Endothelial cell of umbilical vein (primary cell): ENCODE data around the gene EVX1. TPM values are rescaled to one million over a fixed set of nuclear protein-coding genes. Genes with fewer than 3 reads are reported as not detected.
A peak's percentile ranks its signal among the peaks of the same experiment; 100 is the strongest.

Experiments used
- BruUV-seq: library from RNA; stranded (reverse); fragments of 400-500 nt; replicated peaks from 2 replicates; lab custom pipeline; 2021; lab: Mats Ljungman, UMichigan
- CTCF ChIA-PET: fragments of 300-600, 350-600 bp; sonication (Branson Sonifier 250); formaldehyde crosslinking; loops from one replicate; lab custom pipeline; 2021; ENCODE audit warnings: antibody characterized with exemption, inconsistent platforms; lab: Charles Lee
- POLR2A ChIA-PET: fragments of 300-600, 350-600 bp; sonication (Branson Sonifier 250); formaldehyde crosslinking; loops from one replicate; lab custom pipeline; 2021; ENCODE audit warnings: antibody characterized with exemption, inconsistent platforms; lab: Charles Lee
- DNase-seq: peaks from one replicate; pipeline ENCODE4 v3.0.0-alpha.2; 2011; ENCODE audit warnings: low read depth, low spot score
- FAIRE-seq: peaks from 2 replicates; lab custom pipeline; 2011; peaks lifted over from hg19 to GRCh38; lab: Jason Lieb, UNC
- H2AFZ ChIP-seq: 2 replicates; pipeline ENCODE4 v1.6.0; 2012; ENCODE audit warnings: low read depth, low read length, control low read depth, inconsistent platforms
- H3K27ac ChIP-seq: 2 replicates; pipeline ENCODE4 v1.5.1; 2011; ENCODE audit warnings: low read depth, mild to moderate bottlenecking, control low read depth, low read length, moderate library complexity; ENCODE audit not compliant: insufficient read depth
- H3K27me3 ChIP-seq, 2 experiments: 2 replicates each; pipeline versions ENCODE4 v1.6.0 to v1.6.1; 2011; ENCODE audit warnings: low read length in 2 of 2, mixed read lengths in 1 of 2; ENCODE audit not compliant: control insufficient read depth in 2 of 2, insufficient read depth in 2 of 2
- H3K36me3 ChIP-seq, 2 experiments: 2 replicates in 1 of 2; 3 replicates in 1 of 2; pipeline ENCODE4 v1.5.1; 2011; ENCODE audit warnings: low read length in 2 of 2, mild to moderate bottlenecking in 1 of 2, moderate library complexity in 1 of 2; ENCODE audit not compliant: control insufficient read depth in 2 of 2, insufficient read depth in 2 of 2; ENCODE audit errors: extremely low read depth in 1 of 2
- H3K4me1 ChIP-seq: 3 replicates; pipeline ENCODE4 v1.5.1; 2011; ENCODE audit warnings: mild to moderate bottlenecking, low read length; ENCODE audit not compliant: control insufficient read depth, insufficient read depth; ENCODE audit errors: extremely low read depth
- H3K4me2 ChIP-seq: 2 replicates; pipeline ENCODE4 v1.6.1; 2011; ENCODE audit warnings: low read length, control low read depth, mixed read lengths; ENCODE audit not compliant: insufficient read depth
- H3K4me3 ChIP-seq, 3 experiments: fragments of 200-600 bp in 1 of 3; sonication (generic), shearing (Covaris generic) in 1 of 3; replicated peaks in 1 of 3; 2 replicates each; pipeline ENCODE4 v1.5.1; 2011 to 2016; ENCODE audit warnings: control low read depth in 3 of 3, low read length in 3 of 3, mild to moderate bottlenecking in 2 of 3, inconsistent platforms in 1 of 3, low read depth in 1 of 3, moderate library complexity in 1 of 3; ENCODE audit not compliant: insufficient read depth in 1 of 3
- H3K79me2 ChIP-seq: 2 replicates; pipeline ENCODE4 v1.6.0; 2012; ENCODE audit warnings: low read length, inconsistent platforms; ENCODE audit not compliant: control insufficient read depth, insufficient read depth
- H3K9ac ChIP-seq: replicated peaks from 2 replicates; pipeline ENCODE3; 2011; ENCODE audit warnings: low read length, control low read depth; ENCODE audit not compliant: insufficient read depth; ENCODE audit errors: extremely low read depth
- H3K9me1 ChIP-seq: replicated peaks from 3 replicates; pipeline ENCODE4 v1.6.0; 2011; ENCODE audit warnings: mild to moderate bottlenecking, low read length; ENCODE audit not compliant: control insufficient read depth, insufficient read depth; ENCODE audit errors: extremely low read depth
- H3K9me3 ChIP-seq: replicated peaks from 2 replicates; pipeline ENCODE4 v1.5.1; 2012; ENCODE audit warnings: low read length, inconsistent platforms; ENCODE audit not compliant: control insufficient read depth, insufficient read depth
- H4K20me1 ChIP-seq: replicated peaks from 2 replicates; pipeline ENCODE3; 2011; ENCODE audit warnings: mild to moderate bottlenecking, low read length; ENCODE audit not compliant: control insufficient read depth, insufficient read depth; ENCODE audit errors: extremely low read depth
- EZH2 ChIP-seq: IDR thresholded peaks from 2 replicates; pipeline ENCODE4 v1.6.1; 2012; ENCODE audit warnings: borderline replicate concordance, low read depth, mild to moderate bottlenecking, moderate library complexity, low read length, inconsistent platforms; ENCODE audit not compliant: severe bottlenecking
- FOS ChIP-seq: IDR thresholded peaks from 2 replicates; pipeline ENCODE4 v1.6.1; 2011; ENCODE audit warnings: mild to moderate bottlenecking, low read length, moderate library complexity, borderline replicate concordance; ENCODE audit not compliant: insufficient read depth
- GATA2 ChIP-seq: IDR thresholded peaks from 2 replicates; pipeline ENCODE4 v1.7.0; 2011; ENCODE audit warnings: low read depth, mild to moderate bottlenecking, moderate library complexity, mixed read lengths, low read length; ENCODE audit not compliant: insufficient read length, insufficient read depth
- JUN ChIP-seq: IDR thresholded peaks from 2 replicates; pipeline ENCODE4 v1.6.1; 2011; ENCODE audit warnings: borderline replicate concordance, low read depth; ENCODE audit not compliant: insufficient read length, insufficient read depth
- MYC ChIP-seq: IDR thresholded peaks from one replicate; pipeline ENCODE4 v1.6.1; 2011; ENCODE audit warnings: mild to moderate bottlenecking, low read depth, low read length
- POLR2A ChIP-seq: IDR thresholded peaks from 2 replicates; pipeline ENCODE4 v1.6.1; 2012; ENCODE audit warnings: low read depth, mild to moderate bottlenecking, control low read depth, low read length
- POLR2AphosphoS5 ChIP-seq: IDR thresholded peaks from 2 replicates; pipeline ENCODE4 v1.6.1; 2012; ENCODE audit warnings: low read depth, mild to moderate bottlenecking, control low read depth, low read length, moderate library complexity; ENCODE audit not compliant: insufficient read depth
- dilution Hi-C: fragments of 300-500 bp; cut with MboI; formaldehyde crosslinking; loops from one replicate; pipeline ENCODE4 v1.15.0; 2019; ENCODE audit warnings: low sequenced_read_pairs; ENCODE audit not compliant: extremely low pct_ligation_motif_present
- intact Hi-C: fragments of 100-400 bp; cut with micrococcal nuclease; formaldehyde crosslinking; loops from one replicate; pipeline ENCODE4 v1.10.0; 2022
- polyA plus RNA-seq, 4 experiments: library from polyadenylated mRNA; depleted of rRNA in 3 of 4; stranded (reverse) in 3 of 4; unstranded in 1 of 4; fragments of >200 nt; gene quantifications; 2 replicates each; pipeline versions ENCODE4 v1.2.1 to v1.2.3, GENCODE V29; 2011 to 2012; ENCODE audit warnings: missing spikeins in 1 of 4
- total RNA-seq: library from RNA; stranded (reverse); gene quantifications from 2 replicates; pipeline ENCODE4 v1.2.3, GENCODE V29; 2021
- TF ChIP-seq, protein P1 (sequence below), 2 donors: IDR thresholded peaks; 1 replicate in 1 of 2; 2 replicates in 1 of 2; pipeline ENCODE4 v1.5.1; 2011; ENCODE audit warnings: low read length in 2 of 2, mild to moderate bottlenecking in 2 of 2, moderate library complexity in 2 of 2, control low read depth in 1 of 2, inconsistent platforms in 1 of 2, low read depth in 1 of 2; ENCODE audit not compliant: insufficient read depth in 1 of 2; ENCODE audit errors: extremely low read depth in 1 of 2
- TF ChIP-seq, protein P2 (sequence below): IDR thresholded peaks from 2 replicates; pipeline ENCODE4 v1.6.1; 2011; ENCODE audit not compliant: insufficient read depth, insufficient read length

The EVX1 gene
- total and polyA plus RNA-seq, 2 donors (not counting 3 experiments of a cell fraction or from before 2014, with no cell fraction given) = not detected

DNA sequence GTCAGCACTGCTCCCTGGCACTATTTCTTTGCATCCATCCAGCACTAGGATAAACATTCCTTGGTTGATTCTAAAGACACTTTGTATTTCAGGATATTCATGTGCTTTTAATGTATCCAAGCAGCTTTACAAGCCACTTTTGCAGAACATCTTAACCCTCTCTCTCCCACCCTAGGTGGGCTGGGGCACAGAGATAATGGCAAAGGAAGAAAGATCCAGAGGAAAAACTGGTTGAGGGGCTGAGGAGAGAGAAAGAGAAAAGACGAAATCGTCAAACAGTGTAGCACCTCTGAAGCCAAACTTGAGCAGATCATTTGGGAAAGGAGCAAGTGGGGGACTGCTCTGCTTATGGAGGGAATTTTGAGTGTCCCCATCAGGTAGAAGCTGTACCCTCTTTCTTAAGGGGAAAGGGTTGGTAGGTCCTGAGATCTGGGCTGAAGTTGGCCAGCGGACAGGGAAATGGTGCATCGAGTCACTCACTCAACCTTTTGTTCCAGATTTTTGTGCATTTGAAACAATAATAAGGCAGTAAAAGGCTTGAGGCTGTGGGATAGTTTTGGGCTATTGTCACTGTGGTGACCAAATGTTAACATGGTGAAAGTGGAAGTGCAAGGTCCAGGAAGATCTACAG, 38.5 kb upstream of the EVX1 start:
- POLR2A ChIA-PET = no interaction called here
- no peaks in the 10 kb centered on the region for H4K20me1 ChIP-seq
- H3K4me1 ChIP-seq = peaks cover 21% of the 10 kb centered on the region

More for the DNA sequence above, 38.5 kb upstream of the EVX1 start:
- FAIRE-seq (peak; percentile 38), DNase-seq (no peak)
- H3K9me1 ChIP-seq = no peaks in the 10 kb centered on the region
- no peak overlapping the region for H3K4me2 ChIP-seq
- H3K27me3 ChIP-seq = peaks cover 78 to 88% of the 10 kb centered on the region in 2 experiments
- no peaks in the 10 kb centered on the region for H3K9me3 ChIP-seq
- CTCF ChIA-PET = interaction anchor here (0.9 to 2.5 kb wide), 6 partner anchors 8 to 890 kb away, joined by 3 to 22 read pairs (median 5); no protein-coding TSS in a partner anchor
- H3K79me2 ChIP-seq = no peaks in the 10 kb centered on the region
- H2AFZ ChIP-seq = no peak overlapping the region
- H3K9ac ChIP-seq = no peak overlapping the region
- BruUV-seq = no TSS peak
- intact Hi-C loops = no loop called here
- no peak overlapping the region for H3K27ac ChIP-seq
- no peaks in the 10 kb centered on the region for H3K36me3 ChIP-seq
- no peak overlapping the region for H3K4me3 ChIP-seq
- dilution Hi-C loops = no loop called here
- TF ChIP-seq MYC (no peak), POLR2A (no peak), JUN (no peak), GATA2 (no peak), FOS (no peak), POLR2AphosphoS5 (no peak), EZH2 (no peak)
- TF ChIP-seq, protein P1, sequence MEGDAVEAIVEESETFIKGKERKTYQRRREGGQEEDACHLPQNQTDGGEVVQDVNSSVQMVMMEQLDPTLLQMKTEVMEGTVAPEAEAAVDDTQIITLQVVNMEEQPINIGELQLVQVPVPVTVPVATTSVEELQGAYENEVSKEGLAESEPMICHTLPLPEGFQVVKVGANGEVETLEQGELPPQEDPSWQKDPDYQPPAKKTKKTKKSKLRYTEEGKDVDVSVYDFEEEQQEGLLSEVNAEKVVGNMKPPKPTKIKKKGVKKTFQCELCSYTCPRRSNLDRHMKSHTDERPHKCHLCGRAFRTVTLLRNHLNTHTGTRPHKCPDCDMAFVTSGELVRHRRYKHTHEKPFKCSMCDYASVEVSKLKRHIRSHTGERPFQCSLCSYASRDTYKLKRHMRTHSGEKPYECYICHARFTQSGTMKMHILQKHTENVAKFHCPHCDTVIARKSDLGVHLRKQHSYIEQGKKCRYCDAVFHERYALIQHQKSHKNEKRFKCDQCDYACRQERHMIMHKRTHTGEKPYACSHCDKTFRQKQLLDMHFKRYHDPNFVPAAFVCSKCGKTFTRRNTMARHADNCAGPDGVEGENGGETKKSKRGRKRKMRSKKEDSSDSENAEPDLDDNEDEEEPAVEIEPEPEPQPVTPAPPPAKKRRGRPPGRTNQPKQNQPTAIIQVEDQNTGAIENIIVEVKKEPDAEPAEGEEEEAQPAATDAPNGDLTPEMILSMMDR (IDR thresholded peaks at IDR 0.05; ENCODE audit: extremely low read depth in 1 of 2, insufficient read depth in 1 of 2, low read depth in 1 of 2, low read length in 2 of 2) = no peak
- TF ChIP-seq, protein P2, sequence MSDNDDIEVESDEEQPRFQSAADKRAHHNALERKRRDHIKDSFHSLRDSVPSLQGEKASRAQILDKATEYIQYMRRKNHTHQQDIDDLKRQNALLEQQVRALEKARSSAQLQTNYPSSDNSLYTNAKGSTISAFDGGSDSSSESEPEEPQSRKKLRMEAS = no peak
